Prostate gland (tissue), 2 donors: ENCODE data around the gene CSE1L.

Source experiments
- POLR2A ChIP-seq: fragments of 450-650 bp; IDR thresholded peaks from one replicate; pipeline ENCODE4 v1.6.1; 2016; ENCODE audit warnings: antibody characterized with exemption, mild to moderate bottlenecking
- TF ChIP-seq, protein P1 (sequence below), 4 experiments: fragments of 200-600 bp in 2 of 4; fragments of 450-650 bp in 2 of 4; sonication (generic) in 2 of 4; IDR thresholded peaks; 1 replicate in 3 of 4; 2 replicates in 1 of 4; pipeline ENCODE4 v1.5.1; 2016 to 2019; ENCODE audit warnings: antibody characterized with exemption in 4 of 4, mild to moderate bottlenecking in 2 of 4, moderate library complexity in 2 of 4

DNA sequence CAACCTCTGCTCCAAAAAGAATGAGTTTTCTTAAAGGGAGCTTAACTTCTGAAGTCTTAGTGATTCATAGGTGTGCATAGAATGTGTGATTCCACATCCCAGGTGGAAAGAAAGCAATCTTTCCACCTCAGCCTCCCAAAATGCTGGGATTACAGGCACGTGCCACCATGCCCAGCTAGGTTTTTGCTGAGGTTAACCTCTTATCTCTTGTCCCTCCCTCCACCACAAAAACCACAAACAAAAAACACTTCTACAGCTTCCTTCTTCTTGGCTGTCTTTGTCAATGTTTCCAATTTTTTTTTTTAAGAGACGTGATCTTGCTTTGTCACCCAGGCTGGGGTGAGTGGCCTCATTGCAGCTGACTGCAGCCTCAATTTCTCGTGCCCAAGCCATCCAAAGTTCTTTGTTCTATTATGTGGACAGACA is 8.1 kb upstream of the CSE1L start:
- no peak for TF ChIP-seq POLR2A
- TF ChIP-seq, protein P1, sequence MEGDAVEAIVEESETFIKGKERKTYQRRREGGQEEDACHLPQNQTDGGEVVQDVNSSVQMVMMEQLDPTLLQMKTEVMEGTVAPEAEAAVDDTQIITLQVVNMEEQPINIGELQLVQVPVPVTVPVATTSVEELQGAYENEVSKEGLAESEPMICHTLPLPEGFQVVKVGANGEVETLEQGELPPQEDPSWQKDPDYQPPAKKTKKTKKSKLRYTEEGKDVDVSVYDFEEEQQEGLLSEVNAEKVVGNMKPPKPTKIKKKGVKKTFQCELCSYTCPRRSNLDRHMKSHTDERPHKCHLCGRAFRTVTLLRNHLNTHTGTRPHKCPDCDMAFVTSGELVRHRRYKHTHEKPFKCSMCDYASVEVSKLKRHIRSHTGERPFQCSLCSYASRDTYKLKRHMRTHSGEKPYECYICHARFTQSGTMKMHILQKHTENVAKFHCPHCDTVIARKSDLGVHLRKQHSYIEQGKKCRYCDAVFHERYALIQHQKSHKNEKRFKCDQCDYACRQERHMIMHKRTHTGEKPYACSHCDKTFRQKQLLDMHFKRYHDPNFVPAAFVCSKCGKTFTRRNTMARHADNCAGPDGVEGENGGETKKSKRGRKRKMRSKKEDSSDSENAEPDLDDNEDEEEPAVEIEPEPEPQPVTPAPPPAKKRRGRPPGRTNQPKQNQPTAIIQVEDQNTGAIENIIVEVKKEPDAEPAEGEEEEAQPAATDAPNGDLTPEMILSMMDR (IDR thresholded peaks at IDR 0.05): no peak
